Stimulated activated CD4-positive, alpha-beta T cell treated with anti-CD3 and anti-CD28 coated beads, TNF-alpha, amount 100 ng/mL, for 4 hours (primary cell): ENCODE measurements around the gene TBC1D1.
"Not testable (repeated sequence)": the region's sequence is repeated elsewhere in the genome, so short reads cannot be mapped to it uniquely, and the experiment has no call there.

Experiments
- DNase-seq, 3 experiments: peaks; one replicate each; pipeline ENCODE4 v3.0.0-alpha.2; 2020; ENCODE audit warnings: low read depth in 3 of 3

TBC1D1 gene

GRCh38 chr4:37964734-37965457 lies 74.0 kb downstream of the TBC1D1 start:
- DNase-seq: no peak

- DNase-seq: no peak
These were observed 75.2 kb downstream of the TBC1D1 start for GRCh38 chr4:37966044-37966443.

GRCh38 chr4:37967736-37968135 lies 76.9 kb downstream of the TBC1D1 start:
- DNase-seq: no peak

DNA sequence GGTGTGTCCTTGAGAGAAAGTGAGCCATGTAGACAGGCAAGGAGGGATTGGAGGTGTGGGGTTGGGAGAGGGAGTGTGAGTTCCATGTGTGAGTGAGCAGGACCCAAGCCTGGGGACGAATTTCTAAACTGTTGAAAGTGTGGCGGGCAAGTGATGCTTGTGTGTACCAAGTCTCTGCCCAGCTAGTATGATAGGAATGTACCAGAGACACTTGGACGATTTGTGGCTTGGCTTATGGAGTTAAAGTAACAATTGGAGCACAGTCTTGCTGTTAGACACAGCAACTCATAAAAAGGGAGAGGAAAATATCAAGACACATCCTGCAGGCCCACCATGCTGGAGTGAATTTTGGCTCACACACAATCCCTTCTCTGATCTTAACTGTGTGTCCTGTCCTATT lies 77.9 kb downstream of the TBC1D1 start:
- DNase-seq: no peak

GRCh38 chr4:37970702-37971101 lies 79.8 kb downstream of the TBC1D1 start:
- DNase-seq: peak in 2 of 3 experiments; percentile 27 to 41

GRCh38 chr4:37971202-37971601 lies 80.3 kb downstream of the TBC1D1 start:
- DNase-seq: no peak

GRCh38 chr4:37973441-37973840 lies 82.6 kb downstream of the TBC1D1 start:
- DNase-seq: no peak

DNA sequence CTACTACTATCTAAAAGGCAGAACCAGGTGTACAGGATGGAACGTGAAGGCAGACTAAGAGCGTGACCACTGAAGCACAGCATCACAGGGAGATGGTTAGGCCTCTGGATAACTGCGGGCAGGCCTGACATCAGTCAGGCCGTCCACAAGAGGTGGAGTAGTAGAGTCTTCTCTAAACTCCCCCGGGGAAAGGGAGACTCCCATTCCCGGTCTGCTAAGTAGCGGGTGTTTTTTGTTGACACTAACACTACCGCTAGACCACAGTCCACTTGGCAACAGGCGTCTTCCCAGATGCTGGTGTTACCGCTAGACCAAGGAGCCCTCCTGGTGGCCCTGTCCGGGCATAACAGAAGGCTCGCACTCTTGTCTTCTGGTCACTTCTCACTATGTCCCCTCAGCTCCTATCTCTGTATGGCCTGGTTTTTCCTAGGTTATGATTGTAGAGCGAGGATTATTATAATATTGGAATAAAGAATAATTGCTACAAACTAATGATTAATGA lies 84.5 kb downstream of the TBC1D1 start:
- not testable (repeated sequence) for DNase-seq

DNA sequence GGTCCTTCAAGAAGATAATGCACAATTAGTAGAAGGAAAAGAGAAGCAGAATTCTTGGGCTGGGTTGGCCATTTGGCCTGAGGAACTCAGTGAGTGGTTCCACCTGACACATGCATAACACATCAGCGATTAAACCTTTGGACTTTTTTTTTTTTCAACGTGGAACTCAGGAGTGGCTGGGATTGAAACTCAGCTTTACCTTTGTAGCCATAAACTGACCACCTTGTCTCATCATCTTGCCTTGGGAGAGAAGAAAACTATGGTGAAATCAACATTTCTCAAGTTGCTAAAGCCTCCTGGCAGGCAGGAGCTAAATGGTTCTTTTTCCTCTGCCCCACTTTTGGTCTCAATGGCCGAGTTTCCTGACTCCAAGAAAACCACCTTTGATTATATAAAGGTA lies 85.6 kb downstream of the TBC1D1 start:
- no peak for DNase-seq

- peak; percentile 58 to 73 (median 67) for DNase-seq
These were observed 86.1 kb downstream of the TBC1D1 start for GRCh38 chr4:37976991-37977470.

GRCh38 chr4:37977471-37978247 lies 86.8 kb downstream of the TBC1D1 start:
- DNase-seq: peak; percentile 52 to 60 (median 55)

- DNase-seq: no peak
These were observed 87.5 kb downstream of the TBC1D1 start for GRCh38 chr4:37978248-37978924.

DNA sequence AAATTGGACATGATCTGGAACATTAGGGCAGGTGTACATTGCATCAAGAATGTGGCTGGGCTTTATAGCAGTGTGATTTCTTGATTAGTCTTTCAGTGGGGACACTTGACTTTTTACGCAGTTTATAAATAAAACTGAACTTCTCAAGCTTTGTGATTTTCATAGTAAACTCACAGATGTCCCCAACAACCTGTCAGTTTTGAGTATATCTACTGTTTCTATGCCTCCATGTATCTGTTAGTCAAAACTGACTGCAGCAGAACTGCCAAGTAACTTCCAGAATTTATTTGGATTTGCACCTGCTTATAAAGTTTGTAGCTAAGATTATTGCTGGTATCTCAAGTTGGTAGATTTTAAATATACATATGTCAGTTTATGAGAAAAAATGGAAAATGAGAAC lies 89.4 kb downstream of the TBC1D1 start:
- DNase-seq: no peak

- no peak for DNase-seq
These were observed 90.5 kb downstream of the TBC1D1 start for GRCh38 chr4:37981425-37981824.

GRCh38 chr4:37981844-37982720 lies 91.2 kb downstream of the TBC1D1 start:
- DNase-seq: no peak

DNA sequence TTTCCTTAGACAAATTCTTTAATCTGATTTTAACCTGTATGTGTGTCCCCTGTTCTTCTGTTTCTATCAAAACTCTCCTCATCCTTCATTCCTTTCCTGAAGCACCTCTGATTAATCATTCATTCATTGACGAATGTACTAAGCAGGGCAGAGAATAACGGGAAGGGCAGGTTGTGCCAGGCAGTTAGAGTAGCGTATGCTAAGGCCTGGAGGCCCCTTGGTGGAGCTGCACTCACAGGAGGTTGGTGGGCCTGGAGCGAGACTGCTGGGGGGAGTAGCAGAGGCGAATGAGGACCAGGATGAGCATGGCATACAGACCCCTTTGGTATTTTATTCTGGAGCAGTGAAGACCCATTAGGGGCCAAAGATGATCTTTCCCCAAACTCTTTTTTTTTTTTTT lies 91.9 kb downstream of the TBC1D1 start:
- no peak for DNase-seq

GRCh38 chr4:37983951-37984350 lies 93.1 kb downstream of the TBC1D1 start:
- DNase-seq: no peak

DNA sequence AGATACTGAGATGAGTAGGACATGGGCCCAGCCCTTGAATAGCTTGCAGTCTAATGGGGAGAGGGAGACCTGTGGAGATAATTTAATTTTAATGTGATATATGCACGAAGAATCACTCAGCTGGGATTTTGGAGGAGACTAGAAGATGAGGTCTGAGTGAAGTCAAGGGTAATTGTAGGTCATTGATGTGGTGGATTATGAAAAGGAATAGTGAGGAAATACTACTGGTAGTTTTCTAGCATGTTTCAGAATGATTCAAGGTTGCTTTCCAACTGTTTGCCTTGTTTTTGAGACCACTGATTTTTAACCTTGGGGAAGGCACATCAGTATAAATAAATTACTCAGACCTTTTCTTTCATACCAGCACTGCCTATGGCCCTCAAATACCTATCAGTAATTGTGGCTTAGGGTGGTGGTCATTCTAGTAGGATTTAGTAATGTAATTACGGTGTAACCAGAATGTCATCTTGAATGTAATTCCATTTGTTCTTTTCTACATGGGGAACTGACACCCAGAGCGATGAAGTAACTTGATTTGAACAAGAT lies 94.9 kb downstream of the TBC1D1 start:
- DNase-seq: no peak

- DNase-seq: no peak
These were observed 97.8 kb downstream of the TBC1D1 start for GRCh38 chr4:37988670-37989069.

DNA sequence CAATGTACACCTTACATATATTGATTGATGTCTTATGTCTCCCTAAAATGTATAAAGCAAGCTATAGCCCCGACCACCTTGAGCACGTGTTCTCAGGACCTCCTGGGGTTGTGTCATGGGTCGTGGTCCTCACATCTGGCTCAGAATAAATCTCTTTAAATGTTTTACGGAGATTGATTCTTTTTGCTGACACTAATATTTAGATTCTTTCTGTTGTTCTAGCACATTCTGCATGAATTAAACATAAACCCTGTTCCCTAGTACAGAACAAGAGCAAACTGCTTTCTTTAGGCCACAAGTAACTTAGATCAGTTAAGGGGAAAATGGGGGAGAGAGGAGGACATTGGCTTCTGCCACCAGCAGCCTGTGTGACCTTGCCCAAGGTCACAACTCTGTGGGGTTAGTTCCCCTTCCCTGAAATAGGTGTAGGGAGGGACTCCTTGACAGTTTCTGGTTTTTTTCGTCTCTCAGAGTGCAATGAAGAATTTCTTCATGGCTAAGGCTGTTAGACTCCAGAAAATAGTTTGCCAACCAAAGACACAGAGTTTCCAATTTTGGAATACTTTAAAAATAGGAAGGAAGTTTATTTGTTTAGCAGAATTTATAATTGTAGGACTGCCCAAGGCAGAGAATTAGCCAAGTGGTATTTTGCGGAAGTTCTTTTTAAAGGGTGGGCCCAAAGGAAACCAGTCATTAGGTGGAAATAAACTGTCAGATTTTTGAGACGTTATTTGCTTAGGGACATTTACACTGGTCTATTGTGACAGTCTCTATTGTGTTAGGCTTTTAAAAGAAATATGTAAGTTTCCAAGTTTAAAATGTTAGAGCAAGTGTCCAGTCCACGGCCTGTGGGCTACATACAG lies 98.7 kb downstream of the TBC1D1 start:
- no peak for DNase-seq
